Measurements from ENCODE around the gene SPSB2. TPM values are rescaled to one million over a fixed set of nuclear protein-coding genes. Genes with fewer than 3 reads are reported as not detected.

SPSB2 gene
- total RNA-seq, 1 donor from 2014 or later = 6.2 TPM

DNA sequence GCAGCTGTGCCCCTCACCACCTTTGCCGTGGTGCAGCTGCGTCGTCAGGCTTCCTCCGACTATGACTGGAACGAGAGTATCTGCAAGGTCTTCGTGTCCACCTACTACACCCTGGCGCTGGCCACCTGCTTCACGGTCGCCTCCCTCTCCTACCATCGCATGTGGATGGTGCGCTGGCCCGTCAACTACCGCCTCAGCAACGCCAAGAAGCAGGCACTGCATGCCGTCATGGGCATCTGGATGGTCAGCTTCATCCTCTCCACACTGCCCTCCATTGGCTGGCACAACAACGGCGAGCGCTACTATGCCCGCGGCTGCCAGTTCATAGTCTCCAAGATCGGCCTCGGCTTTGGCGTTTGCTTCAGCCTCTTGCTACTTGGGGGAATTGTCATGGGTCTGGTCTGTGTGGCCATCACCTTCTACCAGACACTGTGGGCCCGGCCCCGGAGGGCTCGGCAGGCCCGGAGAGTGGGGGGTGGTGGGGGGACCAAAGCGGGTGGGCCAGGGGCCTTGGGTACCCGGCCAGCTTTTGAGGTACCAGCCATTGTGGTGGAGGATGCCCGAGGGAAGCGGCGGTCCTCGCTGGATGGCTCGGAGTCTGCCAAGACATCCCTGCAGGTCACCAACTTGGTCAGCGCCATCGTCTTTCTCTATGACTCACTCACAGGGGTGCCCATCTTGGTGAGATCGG lies 48.9 kb downstream of the SPSB2 start:
- Mint-ChIP-seq H3K36me3 (ENCODE audit: low read depth) (peaks cover 5% of the 10 kb centered on the region), H3K27ac (ENCODE audit: unreplicated experiment) (no peak overlapping the region), H3K27me3 (ENCODE audit: low read depth) (peaks cover 9% of the 10 kb centered on the region), H3K4me1 (peaks cover 69% of the 10 kb centered on the region), H3K9me3 (no peaks in the 10 kb centered on the region), H3K4me3 (peak overlapping the region; percentile 79)
- TF ChIP-seq, protein P1, sequence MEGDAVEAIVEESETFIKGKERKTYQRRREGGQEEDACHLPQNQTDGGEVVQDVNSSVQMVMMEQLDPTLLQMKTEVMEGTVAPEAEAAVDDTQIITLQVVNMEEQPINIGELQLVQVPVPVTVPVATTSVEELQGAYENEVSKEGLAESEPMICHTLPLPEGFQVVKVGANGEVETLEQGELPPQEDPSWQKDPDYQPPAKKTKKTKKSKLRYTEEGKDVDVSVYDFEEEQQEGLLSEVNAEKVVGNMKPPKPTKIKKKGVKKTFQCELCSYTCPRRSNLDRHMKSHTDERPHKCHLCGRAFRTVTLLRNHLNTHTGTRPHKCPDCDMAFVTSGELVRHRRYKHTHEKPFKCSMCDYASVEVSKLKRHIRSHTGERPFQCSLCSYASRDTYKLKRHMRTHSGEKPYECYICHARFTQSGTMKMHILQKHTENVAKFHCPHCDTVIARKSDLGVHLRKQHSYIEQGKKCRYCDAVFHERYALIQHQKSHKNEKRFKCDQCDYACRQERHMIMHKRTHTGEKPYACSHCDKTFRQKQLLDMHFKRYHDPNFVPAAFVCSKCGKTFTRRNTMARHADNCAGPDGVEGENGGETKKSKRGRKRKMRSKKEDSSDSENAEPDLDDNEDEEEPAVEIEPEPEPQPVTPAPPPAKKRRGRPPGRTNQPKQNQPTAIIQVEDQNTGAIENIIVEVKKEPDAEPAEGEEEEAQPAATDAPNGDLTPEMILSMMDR (conservative IDR thresholded peaks at IDR 0.05) = no peak
- DNase-seq (ENCODE audit: low read depth, low spot score) = no peak

GRCh38 chr12:6823182-6824084 lies 49.7 kb downstream of the SPSB2 start:
- Mint-ChIP-seq H3K36me3 (ENCODE audit: low read depth) (peaks cover 5% of the 10 kb centered on the region), H3K4me1 (peaks cover 73% of the 10 kb centered on the region), H3K27me3 (ENCODE audit: low read depth) (peaks cover 9% of the 10 kb centered on the region), H3K9me3 (no peaks in the 10 kb centered on the region), H3K27ac (ENCODE audit: unreplicated experiment) (no peak overlapping the region), H3K4me3 (peak overlapping the region; percentile 79)
- DNase-seq (ENCODE audit: low read depth, low spot score) = no peak
- TF ChIP-seq, protein P1 (conservative IDR thresholded peaks at IDR 0.05) = no peak

- Mint-ChIP-seq H3K36me3 (ENCODE audit: low read depth) (peaks cover 6% of the 10 kb centered on the region), H3K4me1 (peaks cover 76% of the 10 kb centered on the region), H3K27ac (ENCODE audit: unreplicated experiment) (no peak overlapping the region), H3K9me3 (no peaks in the 10 kb centered on the region), H3K27me3 (ENCODE audit: low read depth) (peaks cover 9% of the 10 kb centered on the region), H3K4me3 (peak overlapping the region; percentile 87)
- DNase-seq (ENCODE audit: low read depth, low spot score) = no peak
- TF ChIP-seq, protein P1 (conservative IDR thresholded peaks at IDR 0.05) = no peak
Observed at GRCh38 chr12:6822426-6823135, 50.5 kb downstream of the SPSB2 start.

DNA sequence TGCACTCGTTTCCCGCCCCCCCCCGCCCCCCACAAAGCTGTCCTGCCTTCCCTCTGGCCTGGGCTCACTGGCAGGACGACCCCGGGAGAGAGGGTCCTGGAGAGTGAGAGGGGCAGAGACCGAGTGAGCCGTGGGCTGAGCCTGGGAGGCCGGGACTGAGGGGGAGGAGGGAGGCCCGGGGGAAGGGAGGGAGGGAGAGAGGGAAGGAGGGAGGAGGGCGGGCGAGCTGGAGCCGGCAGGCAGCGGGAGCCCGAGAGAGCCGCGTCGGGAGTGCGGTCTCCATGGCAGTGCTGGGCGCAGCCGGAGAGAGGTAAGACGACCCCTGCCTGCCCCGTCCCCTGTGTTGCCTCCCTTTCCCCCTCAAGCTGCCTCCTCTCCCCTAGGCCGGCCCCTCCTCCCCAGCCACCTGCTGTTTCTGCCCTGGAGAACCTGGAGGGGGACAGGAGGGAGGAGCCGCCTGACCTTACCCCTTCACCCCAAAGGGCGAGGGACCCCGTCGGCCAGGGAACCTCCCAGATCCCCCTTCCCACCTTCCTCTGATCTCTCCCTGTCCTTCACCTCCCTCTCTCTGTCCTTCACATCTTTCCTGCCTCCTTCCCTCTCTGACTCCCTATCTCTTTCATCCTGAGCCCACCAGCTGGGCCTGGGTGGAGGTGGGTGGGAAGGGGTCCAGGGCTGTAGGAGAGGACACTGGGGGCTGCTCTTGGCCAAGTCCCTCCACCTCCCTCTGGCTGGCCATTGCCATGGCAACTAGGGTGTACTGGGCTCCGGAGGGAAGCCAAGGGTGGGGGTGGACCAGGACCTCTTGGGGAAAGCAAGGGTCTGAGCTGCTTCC lies 51.3 kb downstream of the SPSB2 start, which contains the start of gene GPR162:
Gene GPR162, plus strand, starts transcription at position 231 of the 835 bp plus-strand sequence. CDS start 2,078 bp downstream, outside the sequence.
- Mint-ChIP-seq H3K27ac (ENCODE audit: unreplicated experiment) (peak within 1 kb of the TSS; percentile 98), H3K4me1 (peaks cover 73% of the 10 kb centered on the region), H3K36me3 (ENCODE audit: low read depth) (peaks cover 6% of the 10 kb centered on the region), H3K9me3 (no peaks in the 10 kb centered on the region), H3K27me3 (ENCODE audit: low read depth) (peaks cover 6% of the 10 kb centered on the region), H3K4me3 (peak within 1 kb of the TSS; percentile 87)
- DNase-seq (ENCODE audit: low read depth, low spot score) = peak; percentile 68
- TF ChIP-seq, protein P1 (conservative IDR thresholded peaks at IDR 0.05) = no peak

Other genes with a start within 250 kb of the SPSB2 start
- gene LPAR5, start 237.3 kb downstream of the SPSB2 start, total RNA-seq = not detected in 2 replicates
- gene ACRBP, start 225.9 kb downstream of the SPSB2 start, total RNA-seq = 1.9 and 2.4 TPM in 2 replicates
- 37.9 TPM in 2 replicates for gene ING4, start 210.2 kb downstream of the SPSB2 start, total RNA-seq
- gene ZNF384, start 183.9 kb downstream of the SPSB2 start, total RNA-seq = 93.2 and 94.3 TPM in 2 replicates
- gene PIANP, start 172.5 kb downstream of the SPSB2 start, total RNA-seq = 8.6 and 8.7 TPM in 2 replicates
- gene COPS7A, start 149.3 kb downstream of the SPSB2 start, total RNA-seq = 37.5 and 37.7 TPM in 2 replicates
- 203 and 217 TPM in 2 replicates for gene MLF2, start 120.2 kb downstream of the SPSB2 start, total RNA-seq
- 629 and 669 TPM in 2 replicates for gene PTMS, start 106.9 kb downstream of the SPSB2 start, total RNA-seq
- gene LAG3, start 100.8 kb downstream of the SPSB2 start, total RNA-seq = 4.7 and 4.9 TPM in 2 replicates
- 3.8 and 4.1 TPM in 2 replicates for gene CD4, start 83.8 kb downstream of the SPSB2 start, total RNA-seq
- 16.4 and 17.4 TPM in 2 replicates for gene GPR162, start 51.5 kb downstream of the SPSB2 start, total RNA-seq
- 47.4 and 52.7 TPM in 2 replicates for gene P3H3, start 44.9 kb downstream of the SPSB2 start, total RNA-seq
- gene GNB3, start 32.4 kb downstream of the SPSB2 start, total RNA-seq = 21.2 and 22.2 TPM in 2 replicates
- 67.9 and 71.7 TPM in 2 replicates for gene CDCA3, start 22.0 kb downstream of the SPSB2 start, total RNA-seq
- 172 and 173 TPM in 2 replicates for gene USP5, start 21.2 kb downstream of the SPSB2 start, total RNA-seq
- 685 and 713 TPM in 2 replicates for gene TPI1, start 5.8 kb downstream of the SPSB2 start, total RNA-seq
- gene LRRC23, start 31.5 kb upstream of the SPSB2 start, total RNA-seq = 4.8 and 5.2 TPM in 2 replicates
- 67.5 and 68.4 TPM in 2 replicates for gene ENO2, start 41.3 kb upstream of the SPSB2 start, total RNA-seq
- 118 and 122 TPM in 2 replicates for gene ATN1, start 54.7 kb upstream of the SPSB2 start, total RNA-seq
- gene RNU7-1, start 70.5 kb upstream of the SPSB2 start, total RNA-seq = not detected in 2 replicates
- 293 and 298 TPM in 2 replicates for gene C12orf57, start 70.7 kb upstream of the SPSB2 start, total RNA-seq
- 0.73 and 1.1 TPM in 2 replicates for gene PTPN6, start 78.1 kb upstream of the SPSB2 start, total RNA-seq
- gene PHB2, start 97.4 kb upstream of the SPSB2 start, total RNA-seq = 330 and 335 TPM in 2 replicates
- 57.5 and 65.5 TPM in 2 replicates for gene EMG1, start 97.6 kb upstream of the SPSB2 start, total RNA-seq
- gene LPCAT3, start 145.2 kb upstream of the SPSB2 start, total RNA-seq = 29.7 and 32.8 TPM in 2 replicates
- 2.2 and 3.6 TPM in 2 replicates for gene C1S, start 187.4 kb upstream of the SPSB2 start, total RNA-seq
- gene C1R, start 219.1 kb upstream of the SPSB2 start, total RNA-seq = 4.0 and 5.3 TPM in 2 replicates
- 12.8 and 15.3 TPM in 2 replicates for gene C1RL, start 235.9 kb upstream of the SPSB2 start, total RNA-seq

All from neural crest cell (in vitro differentiated cells).